Non-pigmented ciliary epithelial cell (primary cell): ENCODE results near the gene ATP9A.
A peak's percentile ranks its signal among the peaks of the same experiment; 100 is the strongest.
"Not testable (repeated sequence)": the region's sequence is repeated elsewhere in the genome, so short reads cannot be mapped to it uniquely, and the experiment has no call there.

Experiments used
- DNase-seq: peaks from one replicate; pipeline ENCODE4 v3.0.0-alpha.2; 2010; ENCODE audit warnings: low read depth

The ATP9A gene

DNA sequence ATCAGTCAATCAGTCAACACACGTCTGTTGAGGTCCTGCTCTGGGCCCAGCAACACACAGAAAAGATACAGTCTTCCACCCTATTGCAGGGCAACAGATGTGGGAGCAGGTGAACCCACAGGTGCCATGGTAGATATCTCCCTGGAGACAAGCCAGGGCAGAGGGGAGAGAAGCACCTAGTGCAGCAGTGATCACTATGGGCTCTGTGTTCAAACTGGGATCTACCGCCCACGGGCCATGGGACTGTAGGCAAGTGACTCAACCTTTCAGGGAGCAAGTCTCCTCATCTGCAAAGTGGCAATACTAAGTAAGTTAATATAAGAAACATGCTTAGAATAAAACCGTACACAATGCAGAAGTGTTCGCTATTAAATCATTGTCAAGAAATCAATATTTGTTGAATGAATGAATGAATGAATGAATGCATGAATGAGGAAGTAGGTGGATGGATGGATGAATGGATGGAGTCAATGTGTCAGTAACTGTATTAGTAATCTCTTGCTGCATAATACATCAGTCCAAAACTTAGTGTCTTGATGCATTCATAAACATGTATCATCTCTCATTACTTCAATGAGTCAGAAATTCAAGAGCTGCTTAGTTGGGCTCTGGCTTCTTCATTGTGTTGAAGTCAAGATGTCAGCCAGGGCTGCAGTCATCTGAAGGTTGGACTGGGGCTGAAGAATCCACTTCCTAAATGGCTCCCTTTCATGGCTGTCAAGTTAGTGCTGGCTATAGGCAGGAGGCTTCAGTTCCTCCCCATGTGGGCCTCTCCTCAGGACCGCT is 193.7 kb downstream of the ATP9A start:
- DNase-seq, result no peak

- DNase-seq, result no peak
Measured at GRCh38 chr20:51573576-51574243, 194.5 kb downstream of the ATP9A start.

- DNase-seq, result no peak
Measured at GRCh38 chr20:51571460-51571794, 196.8 kb downstream of the ATP9A start.

GRCh38 chr20:51570739-51571459 is 197.3 kb downstream of the ATP9A start:
- DNase-seq, result no peak

DNA sequence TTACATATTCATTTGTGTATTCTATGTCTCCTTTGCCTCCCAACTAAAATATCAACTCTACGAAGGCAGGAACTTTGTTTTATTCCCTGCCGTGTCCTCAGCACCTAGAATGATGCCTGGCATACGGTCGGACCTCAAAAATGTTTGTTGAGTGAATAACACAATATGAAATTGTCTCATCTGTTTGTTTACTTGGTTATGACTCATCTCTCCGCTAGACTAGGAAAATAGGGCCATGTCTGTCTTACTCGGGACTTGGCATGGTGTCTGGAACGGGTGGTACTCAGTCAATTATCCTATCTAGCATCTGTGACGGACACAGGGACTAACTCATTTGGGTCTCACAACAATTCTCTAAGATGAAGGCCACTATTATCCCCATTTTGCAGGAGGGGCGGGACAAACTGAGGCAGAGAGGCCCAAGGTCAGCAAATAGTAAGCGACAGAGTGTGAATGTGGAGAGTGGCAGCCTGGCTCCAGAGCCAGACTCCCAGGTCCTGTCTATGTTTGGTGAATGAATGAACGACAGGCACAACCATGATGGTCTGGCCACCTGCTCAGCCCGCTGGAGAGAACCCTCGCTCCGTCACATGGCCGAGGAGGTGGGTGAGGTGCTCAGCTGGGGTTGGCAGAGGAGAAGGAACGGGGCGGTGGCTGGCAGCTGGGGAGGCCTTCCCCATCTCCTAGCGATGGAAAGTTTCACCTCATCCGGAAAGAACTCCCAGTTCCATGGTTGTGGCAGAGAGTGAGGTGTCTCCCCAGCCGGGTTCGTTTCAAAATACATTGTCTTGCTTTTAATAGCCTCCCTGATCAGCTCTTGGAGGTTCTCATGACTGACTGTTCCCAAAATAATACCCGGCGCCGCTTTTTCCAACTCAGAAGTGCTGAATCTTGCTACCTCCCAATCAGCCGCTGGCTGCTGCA is 198.1 kb downstream of the ATP9A start:
- DNase-seq, result no peak

- DNase-seq, result not testable (repeated sequence)
Measured at GRCh38 chr20:51568533-51568932, 199.7 kb downstream of the ATP9A start.

- no peak for DNase-seq
Measured at GRCh38 chr20:51567622-51568021, 200.6 kb downstream of the ATP9A start.

DNA sequence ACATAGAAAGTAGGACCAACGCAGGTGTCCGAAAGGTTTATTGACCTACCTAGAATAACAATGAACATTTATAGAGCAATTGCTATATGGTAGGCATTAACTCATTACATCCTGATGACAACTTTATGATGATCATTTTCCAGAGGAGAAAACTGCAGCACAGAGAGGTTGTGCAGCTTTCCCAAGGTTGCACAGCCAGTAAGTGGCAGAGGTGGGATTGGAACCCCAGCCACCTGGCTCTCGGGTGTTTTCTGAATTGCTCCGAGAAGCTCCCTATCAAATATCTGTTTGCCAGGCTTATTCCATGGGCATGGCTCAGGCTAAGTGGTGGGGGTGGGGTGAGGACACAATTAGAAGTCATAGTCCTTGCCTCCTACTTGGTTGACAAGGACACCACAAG is 201.6 kb downstream of the ATP9A start:
- no peak for DNase-seq

DNA sequence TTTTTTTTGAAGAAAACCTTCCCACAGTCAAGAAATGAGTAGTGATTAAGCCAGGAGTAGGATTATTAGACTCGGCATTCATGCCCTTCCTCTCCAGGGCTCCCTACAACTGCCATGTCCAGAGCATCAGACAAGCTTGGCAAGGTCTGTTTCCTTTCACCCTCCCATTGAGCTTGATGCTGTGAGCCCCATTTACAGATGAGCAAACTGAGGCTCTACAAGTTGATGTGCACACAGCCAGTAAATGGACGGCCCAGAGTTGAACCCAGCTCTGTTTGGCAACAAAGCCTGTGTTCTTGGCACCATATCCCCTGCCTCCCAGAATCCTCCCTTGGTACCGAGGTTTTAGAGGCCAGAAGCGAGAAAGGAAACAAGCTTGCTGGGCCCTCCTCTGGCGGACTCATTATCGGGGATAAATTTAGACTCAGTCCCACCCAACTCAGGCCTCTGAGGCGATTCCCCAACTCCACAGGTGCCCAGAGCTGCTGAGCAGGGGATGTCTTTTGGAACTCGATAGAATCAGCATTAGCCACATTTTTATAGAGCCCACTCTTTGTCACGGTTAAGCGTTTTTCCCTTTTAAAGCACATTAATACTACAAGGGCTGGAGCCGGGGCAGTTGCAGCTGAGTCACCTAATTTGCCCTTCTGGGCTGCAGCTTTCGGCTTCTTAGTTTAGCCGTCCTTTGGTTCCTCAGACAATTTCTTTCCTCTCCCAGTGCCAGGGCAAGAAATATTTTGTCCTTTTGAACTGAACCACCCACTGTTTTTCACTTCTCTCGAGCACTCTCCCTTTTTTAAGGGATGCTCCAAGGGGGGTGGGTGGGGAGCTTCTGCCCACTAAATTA is 202.7 kb downstream of the ATP9A start:
- no peak for DNase-seq

GRCh38 chr20:51563486-51564332 is 204.5 kb downstream of the ATP9A start:
- peak; percentile 51 for DNase-seq

GRCh38 chr20:51563174-51563485 is 205.1 kb downstream of the ATP9A start:
- DNase-seq, result no peak

GRCh38 chr20:51562332-51563173 is 205.6 kb downstream of the ATP9A start:
- DNase-seq, result peak; percentile 72

- no peak for DNase-seq
Measured at GRCh38 chr20:51562027-51562331, 206.2 kb downstream of the ATP9A start.

GRCh38 chr20:51560550-51561307 is 207.5 kb downstream of the ATP9A start:
- no peak for DNase-seq

- no peak for DNase-seq
Measured at GRCh38 chr20:51560042-51560441, 208.1 kb downstream of the ATP9A start.

GRCh38 chr20:51554538-51555165 is 213.5 kb downstream of the ATP9A start:
- no peak for DNase-seq

GRCh38 chr20:51553897-51554486 is 214.2 kb downstream of the ATP9A start:
- DNase-seq, result no peak

GRCh38 chr20:51551186-51551585 is 217.0 kb downstream of the ATP9A start:
- DNase-seq, result no peak
